Uterus (tissue), 4 donors: ENCODE data around the gene AP1S3. TPM values are rescaled to one million over a fixed set of nuclear protein-coding genes. Genes with fewer than 3 reads are reported as not detected.

ENCODE experiments used
- DNase-seq, 2 donors: peaks; one replicate each; pipeline ENCODE4 v3.0.0-alpha.2; 2019 to 2020
- H3K27ac ChIP-seq, 2 donors: fragments of 200-600 bp; sonication (generic); 1 replicate in 1 of 2; 2 replicates in 1 of 2; pipeline ENCODE4 v1.5.1; 2016 to 2018
- H3K27me3 ChIP-seq, 2 donors: fragments of 200-600 bp; sonication (generic); one replicate each; pipeline ENCODE4 v1.5.1; 2018 to 2019; ENCODE audit warnings: control low read depth in 1 of 2
- H3K36me3 ChIP-seq, 2 donors: fragments of 200-600 bp; sonication (generic); one replicate each; pipeline ENCODE4 v1.5.1; 2019; ENCODE audit warnings: control low read depth in 1 of 2
- H3K4me1 ChIP-seq, 2 donors: fragments of 200-600 bp; sonication (generic); one replicate each; pipeline ENCODE4 v1.5.1; 2018 to 2019; ENCODE audit warnings: control low read depth in 1 of 2
- H3K4me3 ChIP-seq, 2 donors: fragments of 200-600 bp; sonication (generic); 1 replicate in 1 of 2; 2 replicates in 1 of 2; pipeline ENCODE4 v1.5.1; 2018 to 2019; ENCODE audit warnings: mild to moderate bottlenecking in 1 of 2
- H3K9me3 ChIP-seq, 2 donors: fragments of 200-600 bp; sonication (generic); one replicate each; pipeline ENCODE4 v1.5.1; 2019; ENCODE audit warnings: control low read depth in 1 of 2
- CTCF ChIP-seq, 4 experiments: fragments of 200-600 bp in 2 of 4; fragments of 450-650 bp in 2 of 4; sonication (generic) in 2 of 4; IDR thresholded peaks; one replicate each; pipeline ENCODE4 v1.5.1; 2016 to 2019; ENCODE audit warnings: antibody characterized with exemption in 4 of 4, mild to moderate bottlenecking in 2 of 4, moderate library complexity in 1 of 4
- POLR2A ChIP-seq, 2 donors: fragments of 450-650 bp; IDR thresholded peaks; one replicate each; pipeline ENCODE4 v1.6.1; 2016; ENCODE audit warnings: antibody characterized with exemption in 2 of 2, mild to moderate bottlenecking in 1 of 2, moderate library complexity in 1 of 2
- intact Hi-C: fragments of 100-400 bp; cut with DNase I; formaldehyde crosslinking; loops from one replicate; pipeline ENCODE4 v1.15.1; 2023; ENCODE audit warnings: low total_unique reads
- total RNA-seq, 4 donors: library from RNA; depleted of rRNA in 3 of 4; stranded (reverse); fragments of >200 nt in 3 of 4; gene quantifications; one replicate each; pipeline versions ENCODE4 v1.1.0 to v1.2.4, GENCODE V29; 2014 to 2023
- donor health status: DM: yes; HTN: yes; CAD: no.

AP1S3 gene
- total RNA-seq, 4 donors from 2014 or later = 2.0 to 5.6 TPM; not detected in 2

DNA sequence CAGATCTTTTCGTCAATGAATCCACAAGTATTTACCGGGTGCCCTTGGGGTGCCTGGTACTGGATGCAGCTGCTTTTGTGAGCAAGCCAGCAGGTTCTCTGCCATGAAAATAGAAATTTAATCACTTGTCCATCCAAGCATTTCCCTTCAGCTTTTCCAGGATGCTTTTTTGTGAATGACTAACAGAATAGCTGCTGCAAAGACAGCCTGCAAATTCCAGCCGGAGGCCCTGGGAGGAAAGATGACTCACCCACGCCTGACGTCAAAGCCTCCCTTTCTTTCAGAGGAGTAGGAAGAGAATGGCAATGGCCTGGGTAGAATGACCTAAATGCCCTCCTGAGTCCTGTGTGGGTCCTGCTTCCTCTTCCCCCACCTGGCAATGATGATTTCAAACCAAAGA, 111.9 kb downstream of the AP1S3 start:
- Histone ChIP-seq H3K36me3 (no peaks in the 10 kb centered on the region), H3K4me1 (peaks cover 0 to 6% of the 10 kb centered on the region in 2 donors), H3K27ac (peak overlapping the region; percentile 65 to 68), H3K27me3 (no peaks in the 10 kb centered on the region), H3K4me3 (no peak overlapping the region), H3K9me3 (no peaks in the 10 kb centered on the region)
- TF ChIP-seq CTCF (IDR thresholded peaks at IDR 0.05) (no peak), POLR2A (IDR thresholded peaks at IDR 0.05) (no peak)
- intact Hi-C loops = no loop called here
- peak; percentile 82 to 90 for DNase-seq

DNA sequence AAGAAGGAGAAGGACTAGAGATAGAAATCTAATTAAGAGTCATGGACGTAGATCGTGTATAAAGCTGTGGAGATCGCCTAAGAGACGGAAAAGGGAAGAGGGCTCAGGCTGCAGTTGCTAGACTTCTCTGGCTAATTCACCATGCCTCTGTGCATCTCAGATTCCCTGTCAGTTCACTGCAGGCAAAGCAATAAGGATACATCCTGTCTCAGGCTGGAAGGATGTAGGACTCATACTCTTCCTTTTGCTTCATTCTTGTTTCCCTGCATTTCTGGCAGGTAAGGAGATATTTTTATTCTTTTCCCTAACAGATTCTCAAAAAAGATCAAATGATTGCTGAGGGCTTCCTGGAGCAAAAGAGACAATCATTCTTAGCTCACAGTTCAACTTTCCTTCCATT, 112.5 kb downstream of the AP1S3 start:
- Histone ChIP-seq H3K4me1 (peaks cover 0 to 6% of the 10 kb centered on the region in 2 donors), H3K9me3 (no peaks in the 10 kb centered on the region), H3K36me3 (no peaks in the 10 kb centered on the region), H3K27me3 (no peaks in the 10 kb centered on the region), H3K4me3 (no peak overlapping the region), H3K27ac (peak overlapping the region; percentile 65 to 68)
- TF ChIP-seq CTCF (IDR thresholded peaks at IDR 0.05) (no peak), POLR2A (IDR thresholded peaks at IDR 0.05) (no peak)
- intact Hi-C loops = no loop called here
- no peak for DNase-seq

DNA sequence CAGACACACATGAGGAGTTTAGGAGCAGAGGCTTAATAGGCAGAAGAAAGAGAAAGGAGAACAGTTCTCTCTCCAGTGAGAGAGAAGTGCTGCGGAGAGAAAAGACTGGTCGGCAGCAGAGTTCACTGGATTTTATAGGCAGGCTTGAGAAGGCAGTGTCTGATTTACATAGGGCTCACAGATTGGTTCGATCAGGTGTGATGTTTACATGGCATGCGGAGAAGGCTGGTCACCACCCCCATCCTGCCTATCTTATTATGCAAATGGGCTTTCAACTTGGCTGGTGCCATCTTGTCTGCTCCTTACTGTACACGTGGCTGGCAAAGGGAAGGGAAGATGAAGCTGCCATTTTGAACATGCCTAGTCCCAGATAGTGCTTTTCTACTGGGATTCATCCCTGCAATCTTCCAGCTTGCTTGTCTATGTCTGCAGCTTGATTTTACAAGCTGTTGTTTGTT, 113.4 kb downstream of the AP1S3 start:
- H3K27me3 ChIP-seq = no peaks in the 10 kb centered on the region
- DNase-seq = no peak
- no peaks in the 10 kb centered on the region for H3K36me3 ChIP-seq
- H3K4me1 ChIP-seq = peaks cover 0 to 6% of the 10 kb centered on the region in 2 donors
- H3K4me3 ChIP-seq = no peak overlapping the region
- TF ChIP-seq POLR2A (IDR thresholded peaks at IDR 0.05) (no peak), CTCF (IDR thresholded peaks at IDR 0.05) (no peak)
- no peaks in the 10 kb centered on the region for H3K9me3 ChIP-seq
- no peak overlapping the region for H3K27ac ChIP-seq
- intact Hi-C loops = no loop called here

- DNase-seq = no peak
- H3K36me3 ChIP-seq = no peaks in the 10 kb centered on the region
- H3K27me3 ChIP-seq = no peaks in the 10 kb centered on the region
- no peak for TF ChIP-seq POLR2A (IDR thresholded peaks at IDR 0.05)
- TF ChIP-seq CTCF (IDR thresholded peaks at IDR 0.05) = no peak
- intact Hi-C loops = no loop called here
- H3K4me3 ChIP-seq = no peak overlapping the region
- H3K27ac ChIP-seq = no peak overlapping the region
- H3K4me1 ChIP-seq = peaks cover 0 to 6% of the 10 kb centered on the region in 2 donors
- no peaks in the 10 kb centered on the region for H3K9me3 ChIP-seq
Observed at GRCh38 chr2:223722226-223722625, 115.2 kb downstream of the AP1S3 start.

GRCh38 chr2:223721746-223722145, 115.6 kb downstream of the AP1S3 start:
- Histone ChIP-seq H3K4me1 (peaks cover 0 to 6% of the 10 kb centered on the region in 2 donors), H3K27me3 (no peaks in the 10 kb centered on the region), H3K27ac (no peak overlapping the region), H3K9me3 (no peaks in the 10 kb centered on the region), H3K36me3 (no peaks in the 10 kb centered on the region), H3K4me3 (no peak overlapping the region)
- no peak for TF ChIP-seq POLR2A (IDR thresholded peaks at IDR 0.05)
- no peak for TF ChIP-seq CTCF (IDR thresholded peaks at IDR 0.05)
- no peak for DNase-seq
- intact Hi-C loops = no loop called here
